ENCODE results near the gene COL4A2.
A peak's percentile ranks its signal among the peaks of the same experiment; 100 is the strongest.
"Not testable (repeated sequence)": the region's sequence is repeated elsewhere in the genome, so short reads cannot be mapped to it uniquely, and the experiment has no call there.

The COL4A2 gene

GRCh38 chr13:110483386-110483968 lies 176.4 kb downstream of the COL4A2 start:
- no peaks in the 10 kb centered on the region for H3K4me1 Mint-ChIP-seq
- H3K27me3 Mint-ChIP-seq = peaks cover 28% of the 10 kb centered on the region
- H3K4me3 Mint-ChIP-seq = no peak overlapping the region
- DNase-seq = no peak
- no peak overlapping the region for H3K27ac Mint-ChIP-seq
- H3K9me3 Mint-ChIP-seq = no peaks in the 10 kb centered on the region
- no peak for ATAC-seq

GRCh38 chr13:110484290-110485048 lies 177.4 kb downstream of the COL4A2 start:
- H3K27me3 Mint-ChIP-seq = peaks cover 18% of the 10 kb centered on the region
- DNase-seq (no peak), ATAC-seq (peak; percentile 26)
- no peaks in the 10 kb centered on the region for H3K9me3 Mint-ChIP-seq
- H3K4me1 Mint-ChIP-seq = no peaks in the 10 kb centered on the region
- no peak overlapping the region for H3K27ac Mint-ChIP-seq
- H3K4me3 Mint-ChIP-seq = no peak overlapping the region

GRCh38 chr13:110485604-110486003 lies 178.5 kb downstream of the COL4A2 start:
- peaks cover 9% of the 10 kb centered on the region for H3K27me3 Mint-ChIP-seq
- H3K27ac Mint-ChIP-seq = no peak overlapping the region
- H3K9me3 Mint-ChIP-seq = no peaks in the 10 kb centered on the region
- no peak for ATAC-seq
- H3K4me3 Mint-ChIP-seq = no peak overlapping the region
- no peaks in the 10 kb centered on the region for H3K4me1 Mint-ChIP-seq
- DNase-seq = no peak

GRCh38 chr13:110486061-110486715 lies 179.1 kb downstream of the COL4A2 start:
- Mint-ChIP-seq H3K9me3 (no peaks in the 10 kb centered on the region), H3K4me3 (no peak overlapping the region), H3K27ac (no peak overlapping the region), H3K4me1 (no peaks in the 10 kb centered on the region), H3K27me3 (peaks cover 9% of the 10 kb centered on the region)
- ATAC-seq (no peak), DNase-seq (no peak)

- not testable (repeated sequence) for DNase-seq, H3K27ac Mint-ChIP-seq, H3K9me3 Mint-ChIP-seq, H3K27me3 Mint-ChIP-seq, H3K4me1 Mint-ChIP-seq, H3K4me3 Mint-ChIP-seq, ATAC-seq
Measured at GRCh38 chr13:110486880-110487279, 179.8 kb downstream of the COL4A2 start.

GRCh38 chr13:110490009-110490770 lies 183.1 kb downstream of the COL4A2 start:
- Mint-ChIP-seq H3K27ac (no peak overlapping the region), H3K4me1 (no peaks in the 10 kb centered on the region), H3K4me3 (no peak overlapping the region), H3K9me3 (no peaks in the 10 kb centered on the region), H3K27me3 (no peaks in the 10 kb centered on the region)
- DNase-seq (no peak), ATAC-seq (no peak)

GRCh38 chr13:110491869-110492678 lies 185.0 kb downstream of the COL4A2 start:
- Mint-ChIP-seq H3K27ac (no peak overlapping the region), H3K4me1 (no peaks in the 10 kb centered on the region), H3K27me3 (no peaks in the 10 kb centered on the region), H3K4me3 (no peak overlapping the region), H3K9me3 (no peaks in the 10 kb centered on the region)
- DNase-seq (no peak), ATAC-seq (peak; percentile 37)

- ATAC-seq = no peak
- H3K27ac Mint-ChIP-seq = no peak overlapping the region
- DNase-seq = no peak
- H3K27me3 Mint-ChIP-seq = no peaks in the 10 kb centered on the region
- H3K9me3 Mint-ChIP-seq = no peaks in the 10 kb centered on the region
- no peak overlapping the region for H3K4me3 Mint-ChIP-seq
- no peaks in the 10 kb centered on the region for H3K4me1 Mint-ChIP-seq
Measured at GRCh38 chr13:110492679-110493593, 185.9 kb downstream of the COL4A2 start.

GRCh38 chr13:110493613-110494012 lies 186.5 kb downstream of the COL4A2 start:
- Mint-ChIP-seq H3K4me3 (no peak overlapping the region), H3K4me1 (no peaks in the 10 kb centered on the region), H3K27me3 (no peaks in the 10 kb centered on the region), H3K27ac (no peak overlapping the region), H3K9me3 (no peaks in the 10 kb centered on the region)
- ATAC-seq (no peak), DNase-seq (no peak)

GRCh38 chr13:110495376-110495775 lies 188.3 kb downstream of the COL4A2 start:
- H3K9me3 Mint-ChIP-seq = peaks cover 0 to under 1% of the 10 kb centered on the region in 2 donors
- DNase-seq (no peak), ATAC-seq (no peak)
- no peaks in the 10 kb centered on the region for H3K4me1 Mint-ChIP-seq
- no peak overlapping the region for H3K4me3 Mint-ChIP-seq
- H3K27me3 Mint-ChIP-seq = peaks cover 3% of the 10 kb centered on the region
- H3K27ac Mint-ChIP-seq = no peak overlapping the region

GRCh38 chr13:110495881-110496280 lies 188.8 kb downstream of the COL4A2 start:
- Mint-ChIP-seq H3K4me3 (no peak overlapping the region), H3K9me3 (peaks cover 0 to 5% of the 10 kb centered on the region in 2 donors), H3K27me3 (peaks cover 8% of the 10 kb centered on the region), H3K27ac (no peak overlapping the region), H3K4me1 (no peaks in the 10 kb centered on the region)
- DNase-seq (no peak), ATAC-seq (no peak)

- Mint-ChIP-seq H3K9me3 (peaks cover 0 to 8% of the 10 kb centered on the region in 2 donors), H3K27me3 (peaks cover 11% of the 10 kb centered on the region), H3K4me1 (no peaks in the 10 kb centered on the region), H3K27ac (no peak overlapping the region), H3K4me3 (no peak overlapping the region)
- ATAC-seq = no peak
- DNase-seq = no peak
Measured at GRCh38 chr13:110496281-110496680, 189.2 kb downstream of the COL4A2 start.

- no peak overlapping the region for H3K4me3 Mint-ChIP-seq
- peaks cover 11% of the 10 kb centered on the region for H3K27me3 Mint-ChIP-seq
- peak overlapping the region in 1 of 2 donors; percentile 33 for H3K27ac Mint-ChIP-seq
- DNase-seq = no peak
- peaks cover 0 to 8% of the 10 kb centered on the region in 2 donors for H3K9me3 Mint-ChIP-seq
- ATAC-seq = no peak
- H3K4me1 Mint-ChIP-seq = no peaks in the 10 kb centered on the region
Measured at GRCh38 chr13:110497003-110497402, 189.9 kb downstream of the COL4A2 start.

GRCh38 chr13:110497896-110498295 lies 190.8 kb downstream of the COL4A2 start:
- H3K27me3 Mint-ChIP-seq = peaks cover 11% of the 10 kb centered on the region
- not testable (repeated sequence) for H3K4me1 Mint-ChIP-seq, DNase-seq, H3K9me3 Mint-ChIP-seq, H3K27ac Mint-ChIP-seq, H3K4me3 Mint-ChIP-seq, ATAC-seq
